Endothelial cell (in vitro differentiated cells): Measurements from ENCODE around the gene NR1H2. TPM values are rescaled to one million over a fixed set of nuclear protein-coding genes. Genes with fewer than 3 reads are reported as not detected.

Experiments
- DNase-seq: peaks from one replicate; pipeline ENCODE4 v3.0.0; 2021; ENCODE audit warnings: low spot score
- H3K27ac Mint-ChIP-seq: one replicate; pipeline ENCODE4 v1.8.0; 2021; ENCODE audit warnings: mixed read lengths, inconsistent platforms; ENCODE audit not compliant: unreplicated experiment
- H3K27me3 Mint-ChIP-seq: one replicate; pipeline ENCODE4 v1.8.0; 2021; ENCODE audit warnings: mild to moderate bottlenecking, moderate library complexity, mixed read lengths, inconsistent platforms; ENCODE audit not compliant: unreplicated experiment
- H3K36me3 Mint-ChIP-seq: one replicate; pipeline ENCODE4 v1.8.0; 2021; ENCODE audit warnings: mild to moderate bottlenecking, low read depth, mixed read lengths, inconsistent platforms; ENCODE audit not compliant: unreplicated experiment
- H3K4me1 Mint-ChIP-seq: one replicate; pipeline ENCODE4 v1.8.0; 2021; ENCODE audit warnings: mild to moderate bottlenecking, mixed read lengths, inconsistent platforms; ENCODE audit not compliant: unreplicated experiment
- H3K4me3 Mint-ChIP-seq: one replicate; pipeline ENCODE4 v1.8.0; 2021; ENCODE audit warnings: mild to moderate bottlenecking, mixed read lengths, inconsistent platforms; ENCODE audit not compliant: unreplicated experiment
- H3K9me3 Mint-ChIP-seq: one replicate; pipeline ENCODE4 v1.8.0; 2021; ENCODE audit warnings: mixed read lengths, inconsistent platforms; ENCODE audit not compliant: unreplicated experiment
- total RNA-seq: library from RNA; stranded (reverse); fragmentation: NEBNext Ultra II Directional; extraction: Animal tissue kit (Norgen Biotek cat#: 25700); gene quantifications from one replicate; pipeline ENCODE4 v1.2.1, GENCODE V29; 2021; ENCODE audit not compliant: unreplicated experiment
- TF ChIP-seq, protein P1 (sequence below): fragments of 200-600 bp; sonication (generic); IDR thresholded peaks from one replicate; pipeline ENCODE4 v1.5.0; 2021; ENCODE audit warnings: antibody characterized with exemption; ENCODE audit not compliant: unreplicated experiment

Gene NR1H2
- total RNA-seq, 1 donor from 2014 or later = 21.6 TPM

DNA sequence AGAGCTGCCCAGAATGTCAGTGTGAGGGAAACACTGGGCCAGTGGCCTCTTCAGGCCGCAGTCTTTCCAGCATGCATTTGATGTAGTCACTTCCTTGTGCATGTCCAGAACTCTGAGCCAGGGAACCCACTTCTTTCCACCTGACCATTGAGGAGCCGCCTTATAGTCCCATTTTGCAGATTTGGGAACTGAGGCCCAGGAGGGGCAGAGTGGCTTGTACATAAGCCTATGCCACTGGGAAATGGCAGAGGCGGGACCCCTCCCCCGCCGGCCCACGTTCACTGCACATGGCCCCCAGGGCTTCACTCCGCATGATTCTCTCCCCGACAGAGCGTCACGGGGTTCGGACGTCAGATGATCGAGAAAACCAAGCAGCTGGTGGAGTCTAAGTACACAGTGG lies 36.8 kb downstream of the NR1H2 start:
- Mint-ChIP-seq H3K27me3 (peaks cover 2% of the 10 kb centered on the region), H3K4me1 (no peaks in the 10 kb centered on the region), H3K9me3 (no peaks in the 10 kb centered on the region), H3K4me3 (no peak overlapping the region), H3K36me3 (peaks cover 16% of the 10 kb centered on the region), H3K27ac (no peak overlapping the region)
- TF ChIP-seq, protein P1, sequence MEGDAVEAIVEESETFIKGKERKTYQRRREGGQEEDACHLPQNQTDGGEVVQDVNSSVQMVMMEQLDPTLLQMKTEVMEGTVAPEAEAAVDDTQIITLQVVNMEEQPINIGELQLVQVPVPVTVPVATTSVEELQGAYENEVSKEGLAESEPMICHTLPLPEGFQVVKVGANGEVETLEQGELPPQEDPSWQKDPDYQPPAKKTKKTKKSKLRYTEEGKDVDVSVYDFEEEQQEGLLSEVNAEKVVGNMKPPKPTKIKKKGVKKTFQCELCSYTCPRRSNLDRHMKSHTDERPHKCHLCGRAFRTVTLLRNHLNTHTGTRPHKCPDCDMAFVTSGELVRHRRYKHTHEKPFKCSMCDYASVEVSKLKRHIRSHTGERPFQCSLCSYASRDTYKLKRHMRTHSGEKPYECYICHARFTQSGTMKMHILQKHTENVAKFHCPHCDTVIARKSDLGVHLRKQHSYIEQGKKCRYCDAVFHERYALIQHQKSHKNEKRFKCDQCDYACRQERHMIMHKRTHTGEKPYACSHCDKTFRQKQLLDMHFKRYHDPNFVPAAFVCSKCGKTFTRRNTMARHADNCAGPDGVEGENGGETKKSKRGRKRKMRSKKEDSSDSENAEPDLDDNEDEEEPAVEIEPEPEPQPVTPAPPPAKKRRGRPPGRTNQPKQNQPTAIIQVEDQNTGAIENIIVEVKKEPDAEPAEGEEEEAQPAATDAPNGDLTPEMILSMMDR = no peak
- DNase-seq = no peak

DNA sequence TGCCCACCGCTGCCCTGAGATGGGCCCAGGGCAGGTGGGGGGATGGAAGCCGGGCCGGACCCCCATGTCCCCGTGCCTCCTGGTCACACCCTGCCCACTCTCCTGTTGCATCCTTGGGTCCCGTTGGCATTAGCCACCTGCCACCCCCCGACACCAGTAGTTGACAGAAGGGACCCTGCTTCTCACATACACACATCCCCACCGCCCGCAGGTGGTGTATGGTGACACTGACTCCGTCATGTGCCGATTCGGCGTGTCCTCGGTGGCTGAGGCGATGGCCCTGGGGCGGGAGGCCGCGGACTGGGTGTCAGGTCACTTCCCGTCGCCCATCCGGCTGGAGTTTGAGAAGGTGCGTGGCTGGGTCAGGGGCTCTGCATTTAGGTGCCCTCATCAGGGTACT lies 37.3 kb downstream of the NR1H2 start:
- H3K27ac Mint-ChIP-seq = no peak overlapping the region
- H3K4me1 Mint-ChIP-seq = no peaks in the 10 kb centered on the region
- no peak for DNase-seq

DNA sequence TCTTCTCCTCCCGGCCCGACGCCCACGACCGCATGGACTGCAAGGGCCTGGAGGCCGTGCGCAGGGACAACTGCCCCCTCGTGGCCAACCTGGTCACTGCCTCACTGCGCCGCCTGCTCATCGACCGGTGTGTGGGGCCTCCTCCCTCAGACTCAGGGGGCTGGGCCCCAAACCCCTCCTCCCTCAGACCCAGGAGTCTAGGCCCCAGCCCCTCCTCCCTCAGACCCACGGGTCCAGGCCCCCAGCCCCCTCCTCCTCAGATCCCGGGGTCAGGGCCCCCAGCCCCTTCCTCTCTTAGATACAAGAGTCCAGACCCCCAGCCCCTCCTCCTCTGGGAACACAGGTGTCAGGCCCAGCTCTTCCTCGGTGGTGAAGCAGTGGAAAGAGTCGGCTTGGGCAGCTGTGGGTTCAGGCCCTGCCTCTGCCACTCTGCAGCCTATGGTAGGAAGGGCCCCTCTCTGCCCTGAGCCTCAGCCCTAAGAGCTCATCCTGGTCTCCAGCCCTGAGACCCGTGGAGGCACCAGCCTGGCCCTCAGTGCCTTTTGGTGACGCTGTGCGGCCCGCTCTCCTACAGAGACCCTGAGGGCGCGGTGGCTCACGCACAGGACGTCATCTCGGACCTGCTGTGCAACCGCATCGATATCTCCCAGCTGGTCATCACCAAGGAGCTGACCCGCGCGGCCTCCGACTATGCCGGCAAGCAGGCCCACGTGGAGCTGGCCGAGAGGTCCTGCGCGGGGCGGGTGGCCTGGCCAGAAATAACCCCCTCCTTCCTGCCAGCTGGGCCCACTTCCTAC lies 38.8 kb downstream of the NR1H2 start:
- no peak overlapping the region for H3K4me3 Mint-ChIP-seq
- H3K9me3 Mint-ChIP-seq = no peaks in the 10 kb centered on the region
- no peak overlapping the region for H3K27ac Mint-ChIP-seq
- H3K27me3 Mint-ChIP-seq = peaks cover 13% of the 10 kb centered on the region
- H3K4me1 Mint-ChIP-seq = peaks cover 8% of the 10 kb centered on the region
- peaks cover 20% of the 10 kb centered on the region for H3K36me3 Mint-ChIP-seq
- TF ChIP-seq, protein P1 = peak; percentile 80
- DNase-seq = peak; percentile 89

More for the DNA sequence above, 37.3 kb downstream of the NR1H2 start:
- Mint-ChIP-seq H3K9me3 (no peaks in the 10 kb centered on the region), H3K4me3 (no peak overlapping the region), H3K27me3 (peaks cover 5% of the 10 kb centered on the region), H3K36me3 (peaks cover 16% of the 10 kb centered on the region)
- TF ChIP-seq, protein P1 = no peak

DNA sequence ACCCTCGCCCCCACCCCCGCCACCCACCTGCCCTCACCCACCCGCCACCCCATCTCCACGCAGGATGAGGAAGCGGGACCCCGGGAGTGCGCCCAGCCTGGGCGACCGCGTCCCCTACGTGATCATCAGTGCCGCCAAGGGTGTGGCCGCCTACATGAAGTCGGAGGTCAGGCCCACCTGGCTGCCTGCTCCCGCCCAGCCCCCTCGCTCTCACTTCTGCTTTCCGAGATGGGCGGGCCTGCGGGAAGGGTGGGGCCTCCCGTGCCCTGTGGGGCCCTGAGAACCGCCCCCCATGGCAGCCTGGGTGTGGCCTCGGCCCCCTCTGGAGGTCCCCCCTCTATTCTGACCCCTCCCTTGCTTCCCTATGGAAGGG lies 39.4 kb downstream of the NR1H2 start:
- H3K36me3 Mint-ChIP-seq = peaks cover 22% of the 10 kb centered on the region
- H3K9me3 Mint-ChIP-seq = no peaks in the 10 kb centered on the region
- peaks cover 14% of the 10 kb centered on the region for H3K27me3 Mint-ChIP-seq
- no peak for DNase-seq
- TF ChIP-seq, protein P1 = no peak
- H3K27ac Mint-ChIP-seq = no peak overlapping the region
- peaks cover 11% of the 10 kb centered on the region for H3K4me1 Mint-ChIP-seq
- no peak overlapping the region for H3K4me3 Mint-ChIP-seq

DNA sequence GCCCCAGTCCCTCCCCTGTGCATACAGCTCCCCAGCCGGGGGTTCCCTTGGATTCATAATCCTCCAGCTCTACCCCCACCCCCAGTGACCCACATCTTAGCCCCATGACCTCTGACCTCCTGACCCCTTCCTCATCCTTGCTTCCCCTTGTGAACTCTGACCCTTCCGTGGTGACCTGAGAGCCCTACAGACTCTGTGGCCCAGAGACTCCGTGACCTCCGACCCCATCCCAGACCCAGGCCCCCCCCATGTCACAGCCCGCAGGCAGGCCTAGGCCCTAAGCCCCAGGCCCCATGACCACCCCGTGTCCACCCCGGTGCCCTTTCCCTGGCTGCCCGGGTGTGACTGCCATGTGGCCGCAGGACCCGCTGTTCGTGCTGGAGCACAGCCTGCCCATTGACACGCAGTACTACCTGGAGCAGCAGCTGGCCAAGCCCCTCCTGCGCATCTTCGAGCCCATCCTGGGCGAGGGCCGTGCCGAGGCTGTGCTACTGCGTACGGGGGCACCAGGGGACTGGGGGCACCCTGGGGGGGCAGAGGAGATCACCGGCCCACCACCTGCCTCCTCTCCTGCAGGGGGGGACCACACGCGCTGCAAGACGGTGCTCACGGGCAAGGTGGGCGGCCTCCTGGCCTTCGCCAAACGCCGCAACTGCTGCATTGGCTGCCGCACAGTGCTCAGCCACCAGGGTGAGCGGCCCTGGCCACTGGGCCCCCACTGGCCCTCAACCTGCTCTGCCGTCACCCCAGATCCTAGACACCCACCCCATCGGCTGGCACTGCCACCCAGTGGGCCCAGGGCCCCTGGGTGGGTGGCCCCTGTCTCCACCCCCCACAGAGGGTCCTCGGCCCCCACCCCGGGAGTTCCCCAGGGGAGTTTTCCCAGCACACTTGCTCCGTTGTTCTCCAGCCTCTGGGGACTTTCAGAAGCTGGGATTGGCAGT lies 40.0 kb downstream of the NR1H2 start:
- H3K9me3 Mint-ChIP-seq = no peaks in the 10 kb centered on the region
- TF ChIP-seq, protein P1 = no peak
- no peak overlapping the region for H3K4me3 Mint-ChIP-seq
- peaks cover 11% of the 10 kb centered on the region for H3K4me1 Mint-ChIP-seq
- H3K27me3 Mint-ChIP-seq = peaks cover 14% of the 10 kb centered on the region
- H3K27ac Mint-ChIP-seq = no peak overlapping the region
- H3K36me3 Mint-ChIP-seq = peaks cover 22% of the 10 kb centered on the region
- DNase-seq = no peak
